IMR-90 (cell line): ENCODE data around the gene SELENOO. TPM values are rescaled to one million over a fixed set of nuclear protein-coding genes. Genes with fewer than 3 reads are reported as not detected.

Source experiments
- ATAC-seq: fragments of 200-7000 bp; cut with Tn5 transposase; 2 replicates; pipeline ENCODE4 v1.9.1; 2020; ENCODE audit warnings: low read depth, mild to moderate bottlenecking, moderate library complexity
- BruUV-seq: library from RNA; stranded (reverse); fragments of 400-500 nt; replicated peaks from 2 replicates; lab custom pipeline; 2021; lab: Mats Ljungman, UMichigan
- CTCF ChIA-PET: fragments of 300-600 bp; formaldehyde crosslinking; extraction: SDS; loops from one replicate; lab custom pipeline; 2021; ENCODE audit warnings: antibody characterized with exemption; lab: Yijun Ruan, JAX
- POLR2A ChIA-PET: fragments of 300-600 bp; sonication (Branson Sonifier 250); formaldehyde crosslinking; loops from one replicate; lab custom pipeline; 2022; ENCODE audit warnings: antibody characterized with exemption; ENCODE audit not compliant: unreplicated experiment; lab: Charles Lee
- DNase-seq: peaks from one replicate; pipeline ENCODE4 v3.0.0; 2013
- H2AFZ ChIP-seq: replicated peaks from 2 replicates; pipeline ENCODE3; 2013; ENCODE audit warnings: low read length, mild to moderate bottlenecking; ENCODE audit not compliant: poor library complexity
- H2AK5ac ChIP-seq: 2 replicates; pipeline ENCODE4 v1.6.1; 2013; ENCODE audit warnings: low read depth, low read length, inconsistent platforms
- H2AK9ac ChIP-seq: replicated peaks from 2 replicates; pipeline ENCODE3; 2013; ENCODE audit warnings: mild to moderate bottlenecking, low read depth, low read length, moderate library complexity; ENCODE audit not compliant: poor library complexity
- H2BK120ac ChIP-seq: 2 replicates; pipeline ENCODE4 v1.6.1; 2013; ENCODE audit warnings: low read depth, low read length, inconsistent platforms
- H2BK15ac ChIP-seq: 3 replicates; pipeline ENCODE4 v1.6.1; 2013; ENCODE audit warnings: low read depth, low read length, inconsistent platforms
- H2BK20ac ChIP-seq: 2 replicates; pipeline ENCODE4 v1.6.1; 2013; ENCODE audit warnings: low read depth, mild to moderate bottlenecking, inconsistent platforms, low read length, moderate library complexity
- H2BK5ac ChIP-seq: 2 replicates; pipeline ENCODE4 v1.6.1; 2013; ENCODE audit warnings: mild to moderate bottlenecking, low read depth, low read length, inconsistent platforms; ENCODE audit not compliant: poor library complexity, severe bottlenecking
- H3K14ac ChIP-seq: replicated peaks from 2 replicates; pipeline ENCODE4 v1.6.1; 2013; ENCODE audit warnings: low read depth, low read length, inconsistent platforms
- H3K18ac ChIP-seq: 2 replicates; pipeline ENCODE4 v1.6.1; 2013; ENCODE audit warnings: low read depth, low read length, control low read depth
- H3K23ac ChIP-seq: 2 replicates; pipeline ENCODE4 v1.6.1; 2013; ENCODE audit warnings: low read depth, low read length, inconsistent platforms
- H3K27ac ChIP-seq: 2 replicates; pipeline ENCODE4 v1.5.1; 2013; ENCODE audit warnings: mild to moderate bottlenecking, control low read depth, low read length; ENCODE audit not compliant: insufficient read depth
- H3K27me3 ChIP-seq: 2 replicates; pipeline ENCODE4 v1.6.1; 2013; ENCODE audit warnings: low read length; ENCODE audit not compliant: control insufficient read depth, insufficient read depth
- H3K36me3 ChIP-seq: 2 replicates; pipeline ENCODE4 v1.6.1; 2013; ENCODE audit warnings: low read length, mixed read lengths; ENCODE audit not compliant: control insufficient read depth, insufficient read depth
- H3K4ac ChIP-seq: 2 replicates; pipeline ENCODE4 v1.6.1; 2013; ENCODE audit warnings: low read depth, low read length, inconsistent platforms
- H3K4me1 ChIP-seq: 2 replicates; pipeline ENCODE4 v1.6.1; 2013; ENCODE audit warnings: low read length, mixed read lengths; ENCODE audit not compliant: control insufficient read depth, insufficient read depth
- H3K4me2 ChIP-seq: 2 replicates; pipeline ENCODE4 v1.6.1; 2013; ENCODE audit warnings: low read depth, mild to moderate bottlenecking, control low read depth, low read length, moderate library complexity
- H3K4me3 ChIP-seq: 2 replicates; pipeline ENCODE4 v1.5.1; 2013; ENCODE audit warnings: low read depth, mild to moderate bottlenecking, control low read depth, low read length, moderate library complexity; ENCODE audit not compliant: insufficient read depth
- H3K56ac ChIP-seq: 2 replicates; pipeline ENCODE4 v1.6.1; 2013; ENCODE audit warnings: low read length, inconsistent platforms; ENCODE audit not compliant: insufficient read depth; ENCODE audit errors: extremely low read depth
- H3K79me1 ChIP-seq, 2 experiments: 2 replicates each; pipeline ENCODE4 v1.6.1; 2013; ENCODE audit warnings: low read length in 2 of 2, inconsistent platforms in 1 of 2, low read depth in 1 of 2
- H3K9ac ChIP-seq: 2 replicates; pipeline ENCODE4 v1.6.1; 2013; ENCODE audit warnings: low read depth, low read length, control low read depth
- H3K9me1 ChIP-seq: 2 replicates; pipeline ENCODE4 v1.6.1; 2013; ENCODE audit warnings: low read length, inconsistent platforms; ENCODE audit not compliant: insufficient read depth
- H3K9me3 ChIP-seq: 2 replicates; pipeline ENCODE4 v1.6.1; 2013; ENCODE audit warnings: low read length; ENCODE audit not compliant: control insufficient read depth, insufficient read depth
- H4K20me1 ChIP-seq: 2 replicates; pipeline ENCODE4 v1.6.1; 2013; ENCODE audit warnings: low read length, inconsistent platforms; ENCODE audit not compliant: insufficient read depth
- H4K5ac ChIP-seq: 2 replicates; pipeline ENCODE4 v1.6.1; 2013; ENCODE audit warnings: mild to moderate bottlenecking, low read depth, low read length, control low read depth
- H4K8ac ChIP-seq, 2 experiments: 2 replicates each; pipeline ENCODE4 v1.6.1; 2013; ENCODE audit warnings: low read depth in 2 of 2, low read length in 2 of 2, control low read depth in 1 of 2, inconsistent platforms in 1 of 2
- H4K91ac ChIP-seq: 2 replicates; pipeline ENCODE4 v1.6.1; 2013; ENCODE audit warnings: low read depth, low read length, inconsistent platforms; ENCODE audit not compliant: insufficient read depth
- BHLHE40 ChIP-seq: fragments of 150-350 bp; IDR thresholded peaks from 2 replicates; pipeline ENCODE4 v1.6.1; 2016; ENCODE audit warnings: mild to moderate bottlenecking, low read depth, low read length
- CEBPB ChIP-seq: IDR thresholded peaks from 2 replicates; pipeline ENCODE4 v1.6.1; 2012; ENCODE audit warnings: low read depth, low read length, improper control_type of control experiment
- CHD1 ChIP-seq: IDR thresholded peaks from 2 replicates; pipeline ENCODE4 v1.6.1; 2012; ENCODE audit warnings: low read depth, low read length, improper control_type of control experiment
- MAFK ChIP-seq: IDR thresholded peaks from 2 replicates; pipeline ENCODE4 v1.6.1; 2012; ENCODE audit warnings: low read depth, low read length, improper control_type of control experiment
- MAZ ChIP-seq: IDR thresholded peaks from 2 replicates; pipeline ENCODE4 v1.6.1; 2012; ENCODE audit warnings: low read depth, mild to moderate bottlenecking, low read length, improper control_type of control experiment, moderate library complexity, borderline replicate concordance
- NFE2L2 ChIP-seq: fragments of 150-350 bp; IDR thresholded peaks from 2 replicates; pipeline ENCODE4 v1.6.1; 2016; ENCODE audit warnings: low read depth, mild to moderate bottlenecking, low read length
- POLR2A ChIP-seq: IDR thresholded peaks from 2 replicates; pipeline ENCODE4 v1.6.1; 2012; ENCODE audit warnings: mild to moderate bottlenecking, low read depth, low read length
- RAD21 ChIP-seq: IDR thresholded peaks from 2 replicates; pipeline ENCODE4 v1.6.1; 2012; ENCODE audit warnings: low read length, improper control_type of control experiment
- whole genome bisulfite sequencing, 2 experiments: methylation state at CpG; one replicate each; pipeline versions ENCODE4 v1.1.5 to v1.1.7; 2013; ENCODE audit warnings: missing lambda C conversion rate in 2 of 2; ENCODE audit not compliant: insufficient read length in 1 of 2; ENCODE audit errors: extremely low coverage in 2 of 2; 5-methylcytosine and 5-hydroxymethylcytosine counted together
- dilution Hi-C: fragments of 300-500 bp; cut with HindIII; formaldehyde crosslinking; loops from one replicate; pipeline ENCODE4 v1.14.3; 2018; ENCODE audit warnings: low sequenced_read_pairs; ENCODE audit not compliant: unreplicated experiment
- in situ Hi-C: fragments of 300-500 bp; cut with MboI; formaldehyde crosslinking; loops from 3 replicates; pipeline ENCODE4 v1.14.3; 2019; ENCODE audit warnings: low sequenced_read_pairs, inconsistent platforms, mixed read lengths
- intact Hi-C: fragments of 100-400 bp; cut with micrococcal nuclease; formaldehyde crosslinking; loops from 2 replicates; pipeline ENCODE4 v1.10.0; 2022
- polyA plus RNA-seq, 3 experiments: library from polyadenylated mRNA; depleted of rRNA; stranded (reverse); fragments of >200 nt; gene quantifications; 2 replicates each; pipeline ENCODE4 v1.2.3, GENCODE V29; 2012; ENCODE audit warnings: low replicate concordance in 1 of 3
- total RNA-seq: library from RNA; depleted of rRNA; stranded (reverse); fragments of >200 nt; gene quantifications from 2 replicates; pipeline ENCODE4 v1.2.3, GENCODE V29; 2012
- TF ChIP-seq, protein P1 (sequence below): conservative IDR thresholded peaks from 2 replicates; pipeline ENCODE4 v1.5.1; 2012; ENCODE audit warnings: mild to moderate bottlenecking, low read depth, low read length, improper control_type of control experiment
- TF ChIP-seq, protein P2 (sequence below): fragments of 150-350 bp; IDR thresholded peaks from 2 replicates; pipeline ENCODE4 v1.6.1; 2016; ENCODE audit warnings: low read depth, mild to moderate bottlenecking, low read length, moderate library complexity, borderline replicate concordance

The SELENOO gene
- total and polyA plus RNA-seq, 2 of the 4 experiments (the other 2 are of a cell fraction): 10.4 to 21.4 TPM

- H4K91ac ChIP-seq: no peak overlapping the region
- no peaks in the 10 kb centered on the region for H3K9me3 ChIP-seq
- H3K56ac ChIP-seq: no peak overlapping the region
- no peak overlapping the region for H4K8ac ChIP-seq
- H3K79me1 ChIP-seq: no peaks in the 10 kb centered on the region
- H3K18ac ChIP-seq: no peak overlapping the region
- no peak overlapping the region for H3K4ac ChIP-seq
- no peaks in the 10 kb centered on the region; the same call in 1 of the 2 replicates for H3K27me3 ChIP-seq
- no peak overlapping the region for H3K9ac ChIP-seq
- no peak overlapping the region for H2AK9ac ChIP-seq
- BruUV-seq: no TSS peak
- peaks cover 22% of the 10 kb centered on the region for H3K36me3 ChIP-seq
- H3K9me1 ChIP-seq: no peaks in the 10 kb centered on the region
- DNase-seq (no peak), ATAC-seq (no peak)
- no peak overlapping the region for H2BK15ac ChIP-seq
- no peak overlapping the region for H2AFZ ChIP-seq
- H2BK120ac ChIP-seq: no peak overlapping the region
- intact Hi-C loops: no loop called here
- dilution Hi-C loops: no loop called here
- H2AK5ac ChIP-seq: no peak overlapping the region
- no peak overlapping the region for H3K27ac ChIP-seq
- no peak overlapping the region for H2BK20ac ChIP-seq
- no peaks in the 10 kb centered on the region for H4K20me1 ChIP-seq
- H3K4me1 ChIP-seq: no peaks in the 10 kb centered on the region
- WGBS, 2 experiments: 93% methylated on average over 4 of the region's 7 CpGs; no CpG with 5 or more reads in 1 of the 2 experiments
- in situ Hi-C loops: no loop called here
- H3K4me2 ChIP-seq: no peak overlapping the region
- H3K23ac ChIP-seq: no peak overlapping the region
- ChIA-PET POLR2A (no interaction called here), CTCF (no interaction called here)
- no peak overlapping the region for H3K4me3 ChIP-seq
- H2BK5ac ChIP-seq: no peak overlapping the region
- H4K5ac ChIP-seq: no peak overlapping the region
- no peak for TF ChIP-seq CHD1
- TF ChIP-seq MAZ: no peak
- TF ChIP-seq, protein P1, sequence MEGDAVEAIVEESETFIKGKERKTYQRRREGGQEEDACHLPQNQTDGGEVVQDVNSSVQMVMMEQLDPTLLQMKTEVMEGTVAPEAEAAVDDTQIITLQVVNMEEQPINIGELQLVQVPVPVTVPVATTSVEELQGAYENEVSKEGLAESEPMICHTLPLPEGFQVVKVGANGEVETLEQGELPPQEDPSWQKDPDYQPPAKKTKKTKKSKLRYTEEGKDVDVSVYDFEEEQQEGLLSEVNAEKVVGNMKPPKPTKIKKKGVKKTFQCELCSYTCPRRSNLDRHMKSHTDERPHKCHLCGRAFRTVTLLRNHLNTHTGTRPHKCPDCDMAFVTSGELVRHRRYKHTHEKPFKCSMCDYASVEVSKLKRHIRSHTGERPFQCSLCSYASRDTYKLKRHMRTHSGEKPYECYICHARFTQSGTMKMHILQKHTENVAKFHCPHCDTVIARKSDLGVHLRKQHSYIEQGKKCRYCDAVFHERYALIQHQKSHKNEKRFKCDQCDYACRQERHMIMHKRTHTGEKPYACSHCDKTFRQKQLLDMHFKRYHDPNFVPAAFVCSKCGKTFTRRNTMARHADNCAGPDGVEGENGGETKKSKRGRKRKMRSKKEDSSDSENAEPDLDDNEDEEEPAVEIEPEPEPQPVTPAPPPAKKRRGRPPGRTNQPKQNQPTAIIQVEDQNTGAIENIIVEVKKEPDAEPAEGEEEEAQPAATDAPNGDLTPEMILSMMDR: no peak
- TF ChIP-seq POLR2A: no peak
- TF ChIP-seq MAFK: no peak
- TF ChIP-seq BHLHE40: no peak
- TF ChIP-seq RAD21: no peak
- TF ChIP-seq NFE2L2: no peak
- TF ChIP-seq CEBPB: no peak
- TF ChIP-seq, protein P2, sequence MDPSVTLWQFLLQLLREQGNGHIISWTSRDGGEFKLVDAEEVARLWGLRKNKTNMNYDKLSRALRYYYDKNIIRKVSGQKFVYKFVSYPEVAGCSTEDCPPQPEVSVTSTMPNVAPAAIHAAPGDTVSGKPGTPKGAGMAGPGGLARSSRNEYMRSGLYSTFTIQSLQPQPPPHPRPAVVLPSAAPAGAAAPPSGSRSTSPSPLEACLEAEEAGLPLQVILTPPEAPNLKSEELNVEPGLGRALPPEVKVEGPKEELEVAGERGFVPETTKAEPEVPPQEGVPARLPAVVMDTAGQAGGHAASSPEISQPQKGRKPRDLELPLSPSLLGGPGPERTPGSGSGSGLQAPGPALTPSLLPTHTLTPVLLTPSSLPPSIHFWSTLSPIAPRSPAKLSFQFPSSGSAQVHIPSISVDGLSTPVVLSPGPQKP: no peak
- H3K14ac ChIP-seq: no peak overlapping the region
Measured at GRCh38 chr22:50153756-50154140, 47.1 kb upstream of the SELENOO start.
